Measurements from ENCODE around the gene ARSG.
A peak's percentile ranks its signal among the peaks of the same experiment; 100 is the strongest.

DNA sequence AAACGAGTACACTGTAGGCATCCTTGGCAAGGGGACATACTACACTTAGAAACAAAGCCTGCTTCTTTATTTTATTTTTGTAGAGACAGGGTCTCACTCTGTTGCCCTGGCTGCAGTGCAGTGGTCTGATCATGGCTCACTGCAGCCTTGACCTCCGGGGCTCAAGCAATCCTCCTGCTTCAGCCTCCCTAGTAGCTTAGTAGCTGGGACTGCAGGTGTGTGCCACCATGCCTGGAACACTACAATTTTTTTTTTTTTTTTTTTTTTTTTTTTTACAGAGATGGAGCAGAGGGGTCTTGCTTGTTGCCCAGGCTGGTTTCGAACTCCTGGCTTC is 87.8 kb downstream of the ARSG start:
- TF ChIP-seq EP300 (IDR thresholded peaks at IDR 0.05) (no peak), HEYL (CRISPR knock-in tag; IDR thresholded peaks at IDR 0.05) (peak; percentile 67; the same call in 1 of the 2 replicates), SREBF2 (IDR thresholded peaks at IDR 0.05) (no peak), EHMT2 (IDR thresholded peaks at IDR 0.05; ENCODE audit: low read depth) (no peak), ZFP36 (IDR thresholded peaks at IDR 0.05; ENCODE audit: borderline replicate concordance, partially characterized antibody) (no peak), MYC (IDR thresholded peaks at IDR 0.05; ENCODE audit: borderline replicate concordance, low read length) (no peak), HOXB5 (CRISPR knock-in tag; IDR thresholded peaks at IDR 0.05) (no peak), POLR2A (IDR thresholded peaks at IDR 0.05; ENCODE audit: low read length) (no peak)
- TF ChIP-seq, protein P1, sequence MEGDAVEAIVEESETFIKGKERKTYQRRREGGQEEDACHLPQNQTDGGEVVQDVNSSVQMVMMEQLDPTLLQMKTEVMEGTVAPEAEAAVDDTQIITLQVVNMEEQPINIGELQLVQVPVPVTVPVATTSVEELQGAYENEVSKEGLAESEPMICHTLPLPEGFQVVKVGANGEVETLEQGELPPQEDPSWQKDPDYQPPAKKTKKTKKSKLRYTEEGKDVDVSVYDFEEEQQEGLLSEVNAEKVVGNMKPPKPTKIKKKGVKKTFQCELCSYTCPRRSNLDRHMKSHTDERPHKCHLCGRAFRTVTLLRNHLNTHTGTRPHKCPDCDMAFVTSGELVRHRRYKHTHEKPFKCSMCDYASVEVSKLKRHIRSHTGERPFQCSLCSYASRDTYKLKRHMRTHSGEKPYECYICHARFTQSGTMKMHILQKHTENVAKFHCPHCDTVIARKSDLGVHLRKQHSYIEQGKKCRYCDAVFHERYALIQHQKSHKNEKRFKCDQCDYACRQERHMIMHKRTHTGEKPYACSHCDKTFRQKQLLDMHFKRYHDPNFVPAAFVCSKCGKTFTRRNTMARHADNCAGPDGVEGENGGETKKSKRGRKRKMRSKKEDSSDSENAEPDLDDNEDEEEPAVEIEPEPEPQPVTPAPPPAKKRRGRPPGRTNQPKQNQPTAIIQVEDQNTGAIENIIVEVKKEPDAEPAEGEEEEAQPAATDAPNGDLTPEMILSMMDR (IDR thresholded peaks at IDR 0.05): no peak
- TF ChIP-seq, protein P2, sequence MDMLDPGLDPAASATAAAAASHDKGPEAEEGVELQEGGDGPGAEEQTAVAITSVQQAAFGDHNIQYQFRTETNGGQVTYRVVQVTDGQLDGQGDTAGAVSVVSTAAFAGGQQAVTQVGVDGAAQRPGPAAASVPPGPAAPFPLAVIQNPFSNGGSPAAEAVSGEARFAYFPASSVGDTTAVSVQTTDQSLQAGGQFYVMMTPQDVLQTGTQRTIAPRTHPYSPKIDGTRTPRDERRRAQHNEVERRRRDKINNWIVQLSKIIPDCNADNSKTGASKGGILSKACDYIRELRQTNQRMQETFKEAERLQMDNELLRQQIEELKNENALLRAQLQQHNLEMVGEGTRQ (IDR thresholded peaks at IDR 0.05): no peak
- TF ChIP-seq, protein P3, sequence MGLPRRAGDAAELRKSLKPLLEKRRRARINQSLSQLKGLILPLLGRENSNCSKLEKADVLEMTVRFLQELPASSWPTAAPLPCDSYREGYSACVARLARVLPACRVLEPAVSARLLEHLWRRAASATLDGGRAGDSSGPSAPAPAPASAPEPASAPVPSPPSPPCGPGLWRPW (IDR thresholded peaks at IDR 0.05): no peak
